Measurements from ENCODE around the gene BCL11B.
"Not testable (repeated sequence)": the region's sequence is repeated elsewhere in the genome, so short reads cannot be mapped to it uniquely, and the experiment has no call there.

BCL11B gene

GRCh38 chr14:99186956-99187690, 84.9 kb downstream of the BCL11B start:
- in situ Hi-C loops (cut with MboI; ENCODE audit: low sequenced_read_pairs): no loop called here

- in situ Hi-C loops (cut with MboI; ENCODE audit: low sequenced_read_pairs): not testable (repeated sequence)
These were observed 85.7 kb downstream of the BCL11B start for GRCh38 chr14:99186336-99186735.

DNA sequence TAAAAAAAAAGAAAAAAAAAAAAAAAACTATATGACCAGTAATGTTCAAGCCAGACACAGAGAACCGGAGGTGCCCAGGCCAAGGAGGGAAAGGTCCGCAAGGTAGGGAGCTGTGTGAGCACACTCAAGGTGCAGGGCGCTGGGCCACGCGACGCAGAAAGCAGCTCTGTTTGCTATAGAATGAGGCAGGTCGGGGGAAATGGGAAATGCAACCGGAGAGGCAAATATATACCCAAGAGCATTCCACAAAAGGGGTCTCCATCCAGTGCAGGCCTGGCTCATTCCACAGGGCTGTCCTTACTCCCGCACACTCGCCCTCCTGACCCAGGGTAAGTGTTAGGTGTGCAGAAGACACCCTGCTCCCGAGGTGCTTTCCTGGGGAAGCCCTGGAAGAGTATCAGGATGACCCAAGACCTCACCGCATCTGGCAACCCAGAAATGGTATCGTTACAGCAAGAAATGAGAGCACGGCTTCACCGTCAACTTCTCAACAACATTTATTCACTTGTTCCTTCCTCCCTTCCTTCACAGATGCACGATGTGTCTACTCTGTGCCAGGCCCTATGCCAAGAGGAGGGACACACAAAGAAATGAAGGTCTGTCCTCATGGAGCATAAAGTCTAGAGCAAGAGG, 86.4 kb downstream of the BCL11B start:
- in situ Hi-C loops (cut with MboI; ENCODE audit: low sequenced_read_pairs): no loop called here

GRCh38 chr14:99183716-99184115, 88.3 kb downstream of the BCL11B start:
- in situ Hi-C loops (cut with MboI; ENCODE audit: low sequenced_read_pairs): no loop called here

DNA sequence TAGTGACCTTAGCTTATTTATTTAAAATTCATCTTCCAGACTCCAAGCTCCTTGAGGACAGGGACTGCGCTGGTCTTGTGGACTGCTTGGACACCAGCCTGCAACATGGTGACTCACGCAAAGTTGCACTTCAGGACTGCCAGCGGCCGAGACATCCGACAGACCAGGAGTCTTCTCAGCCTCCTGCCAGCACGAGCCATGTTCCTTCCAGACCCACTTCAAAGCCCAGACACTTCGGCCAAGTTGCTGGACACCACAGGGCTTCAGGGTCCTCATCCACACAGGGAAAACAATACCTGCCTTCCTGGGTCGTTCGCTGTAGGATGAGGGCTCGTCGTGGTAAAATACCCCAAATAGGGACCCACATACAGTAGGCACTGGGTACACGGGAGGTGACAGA, 88.7 kb downstream of the BCL11B start:
- in situ Hi-C loops (cut with MboI; ENCODE audit: low sequenced_read_pairs): no loop called here

GRCh38 chr14:99182548-99183250, 89.3 kb downstream of the BCL11B start:
- in situ Hi-C loops (cut with MboI; ENCODE audit: low sequenced_read_pairs): no loop called here

GRCh38 chr14:99181804-99182520, 90.0 kb downstream of the BCL11B start:
- in situ Hi-C loops (cut with MboI; ENCODE audit: low sequenced_read_pairs): no loop called here

DNA sequence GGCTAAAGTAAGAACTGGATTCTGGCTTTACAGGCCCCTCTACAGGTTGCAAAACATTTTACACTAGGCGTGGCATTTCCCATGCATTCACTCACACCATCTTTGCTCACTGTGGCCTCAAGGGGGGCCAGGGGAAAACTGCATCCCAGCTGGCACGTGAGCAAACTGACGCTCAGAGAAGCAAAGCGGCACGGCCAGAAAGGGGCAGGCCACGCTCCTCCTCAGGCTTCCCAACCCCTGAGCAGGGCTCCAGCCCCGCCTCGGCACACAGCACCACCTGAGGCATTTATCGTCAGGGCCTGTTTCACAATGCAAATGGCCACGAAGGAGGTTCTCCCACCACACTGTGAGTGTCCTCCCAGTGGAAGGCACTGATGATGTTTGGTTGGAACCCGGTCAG, 90.8 kb downstream of the BCL11B start:
- in situ Hi-C loops (cut with MboI; ENCODE audit: low sequenced_read_pairs): no loop called here

GRCh38 chr14:99179946-99180345, 92.1 kb downstream of the BCL11B start:
- in situ Hi-C loops (cut with MboI; ENCODE audit: low sequenced_read_pairs): no loop called here

GRCh38 chr14:99179506-99179905, 92.5 kb downstream of the BCL11B start:
- in situ Hi-C loops (cut with MboI; ENCODE audit: low sequenced_read_pairs): no loop called here

GRCh38 chr14:99177886-99178835, 93.8 kb downstream of the BCL11B start:
- in situ Hi-C loops (cut with MboI; ENCODE audit: low sequenced_read_pairs): no loop called here

DNA sequence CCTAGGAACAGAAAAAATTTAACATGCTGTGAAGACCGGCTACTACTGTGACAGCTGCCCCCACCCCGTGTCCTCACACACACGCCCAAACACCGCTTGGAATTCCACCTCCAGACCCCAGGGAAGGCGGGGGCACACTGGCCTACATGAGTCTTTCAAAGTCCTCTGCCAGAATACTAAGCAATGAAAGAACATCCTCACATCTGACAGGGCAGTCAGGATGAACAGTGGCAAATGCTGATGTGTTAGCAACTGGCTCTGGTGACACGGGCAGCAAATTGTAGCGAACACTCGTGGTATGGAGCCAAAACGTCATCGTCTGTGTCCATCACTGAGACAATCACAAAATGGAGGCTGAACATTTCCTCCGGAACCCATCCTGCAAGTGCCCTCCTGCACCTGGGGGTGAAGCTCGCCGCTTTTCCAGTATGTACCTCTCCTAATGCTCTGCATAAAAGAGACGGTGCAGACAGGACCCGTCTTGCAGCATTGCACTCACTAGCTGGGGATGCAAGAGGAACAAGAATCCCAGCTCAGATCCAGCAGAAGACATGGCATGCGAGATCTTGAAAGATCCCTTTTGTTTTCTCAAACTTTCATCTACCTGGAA, 94.8 kb downstream of the BCL11B start:
- in situ Hi-C loops (cut with MboI; ENCODE audit: low sequenced_read_pairs): no loop called here

GRCh38 chr14:99176156-99176945, 95.6 kb downstream of the BCL11B start:
- in situ Hi-C loops (cut with MboI; ENCODE audit: low sequenced_read_pairs): no loop called here

DNA sequence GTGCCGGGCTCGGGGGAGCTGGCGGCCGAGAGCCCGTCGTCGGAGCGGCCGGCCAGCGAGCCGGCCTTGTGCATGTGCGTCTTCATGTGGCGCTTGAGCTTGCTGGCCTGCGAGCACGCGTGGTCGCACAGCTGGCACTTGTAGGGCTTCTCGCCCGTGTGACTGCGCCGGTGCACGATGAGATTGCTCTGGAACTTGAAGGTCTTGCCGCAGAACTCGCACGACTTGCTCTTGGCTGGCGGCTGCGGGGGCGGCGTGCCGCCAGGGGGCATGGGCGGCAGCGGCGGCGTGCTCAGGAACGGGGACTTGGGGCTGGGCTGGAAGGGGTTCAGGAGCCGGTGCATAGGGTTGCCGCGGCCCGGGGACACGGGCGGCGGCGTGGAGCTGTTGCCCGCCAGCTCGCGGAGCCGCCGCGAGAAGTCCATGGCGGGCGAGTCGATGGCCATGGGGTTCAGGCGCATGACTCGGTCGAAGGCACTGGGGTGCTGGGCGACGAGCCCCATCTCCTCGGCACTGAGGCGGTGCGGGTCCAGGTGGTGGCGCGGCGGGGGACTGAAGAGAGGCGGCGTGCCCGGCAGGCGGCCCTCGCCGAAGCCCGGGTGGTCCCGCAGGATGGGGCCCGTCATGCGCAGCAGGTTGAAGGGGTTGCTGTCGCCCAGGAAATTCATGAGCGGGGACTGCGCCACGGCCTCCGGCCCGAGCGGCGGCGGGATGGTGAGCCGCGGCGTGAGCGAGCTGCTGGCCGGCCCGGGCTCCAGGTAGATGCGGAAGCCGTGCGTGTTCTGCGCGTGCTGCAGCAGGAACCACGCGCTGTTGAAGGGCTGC, 96.5 kb downstream of the BCL11B start:
- in situ Hi-C loops (cut with MboI; ENCODE audit: low sequenced_read_pairs): no loop called here

- in situ Hi-C loops (cut with MboI; ENCODE audit: low sequenced_read_pairs): no loop called here
These were observed 97.2 kb downstream of the BCL11B start for GRCh38 chr14:99174770-99175319.

DNA sequence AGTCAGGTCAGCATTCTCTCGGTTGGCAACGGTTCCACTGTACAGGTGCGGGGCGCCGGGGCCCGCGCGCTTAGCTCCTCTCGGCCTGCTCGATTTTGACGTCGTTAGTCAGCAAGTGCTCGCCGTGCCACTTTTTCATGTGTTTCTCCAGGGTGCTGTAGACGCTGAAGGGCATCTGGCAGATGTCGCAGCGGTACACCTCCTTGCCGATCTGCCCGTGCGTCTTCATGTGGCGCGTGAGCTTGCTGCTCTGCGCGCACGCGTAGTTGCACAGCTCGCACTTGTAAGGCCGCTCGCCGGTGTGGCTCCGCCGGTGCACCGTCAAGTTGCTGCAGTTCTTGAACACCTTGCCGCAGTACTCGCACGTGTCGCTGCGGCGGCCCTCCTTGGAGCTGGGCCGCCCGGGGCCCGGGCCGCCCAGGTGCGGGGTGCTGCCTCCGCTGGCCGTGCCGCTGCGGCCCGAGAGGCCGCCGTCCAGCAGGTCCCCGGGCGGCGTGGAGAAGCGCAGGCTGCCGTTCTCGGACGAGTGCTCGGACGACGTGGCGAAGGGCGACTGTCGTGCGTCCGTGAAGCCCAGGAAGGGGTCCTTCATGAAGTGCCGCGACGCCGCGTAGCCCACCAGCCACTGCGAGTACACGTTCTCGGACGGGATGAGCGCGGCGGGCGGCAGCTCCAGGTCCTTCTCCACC, 97.8 kb downstream of the BCL11B start:
- in situ Hi-C loops (cut with MboI; ENCODE audit: low sequenced_read_pairs): no loop called here

DNA sequence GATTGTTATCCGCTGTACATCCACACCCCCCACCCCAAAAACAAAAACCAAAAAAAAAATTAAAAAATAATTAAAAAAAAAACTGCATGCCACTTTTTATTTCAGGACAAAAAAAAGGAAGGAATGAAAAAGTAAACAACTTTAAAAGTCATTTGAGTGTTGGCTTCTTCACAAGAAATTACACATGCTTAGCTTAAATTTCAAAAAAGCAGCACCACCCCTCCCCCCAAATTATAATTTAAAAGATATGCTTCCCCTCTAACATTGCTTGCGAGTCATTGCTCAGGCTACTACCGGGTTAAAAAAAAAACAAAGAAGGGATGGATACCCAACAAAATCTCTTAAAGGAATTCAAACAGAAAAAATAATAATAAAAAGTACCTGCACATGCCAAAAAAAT, 98.5 kb downstream of the BCL11B start:
- in situ Hi-C loops (cut with MboI; ENCODE audit: low sequenced_read_pairs): no loop called here

Measured in HL-60/S4 (cell line).